B cell (primary cell): ENCODE measurements around the gene AEN. TPM values are rescaled to one million over a fixed set of nuclear protein-coding genes. Genes with fewer than 3 reads are reported as not detected.

ENCODE experiments used
- ATAC-seq: fragments of 200-7000 bp; cut with Tn5 transposase; one replicate; pipeline ENCODE4 v1.10.0; 2021; ENCODE audit warnings: low read depth, mild to moderate bottlenecking, moderate number of reproducible peaks, moderate library complexity
- CTCF ChIA-PET: fragments of 350-600 bp; sonication (Branson Sonifier 250); formaldehyde crosslinking; loops from one replicate; lab custom pipeline; 2021; ENCODE audit warnings: antibody characterized with exemption, inconsistent platforms; lab: Charles Lee
- POLR2A ChIA-PET: fragments of 350-600 bp; sonication (Branson Sonifier 250); formaldehyde crosslinking; loops from one replicate; lab custom pipeline; 2021; ENCODE audit warnings: antibody characterized with exemption; lab: Charles Lee
- DNase-seq: peaks from one replicate; pipeline ENCODE4 v3.0.0; 2013
- H2AFZ ChIP-seq: 2 replicates; pipeline ENCODE4 v1.6.1; 2012; ENCODE audit warnings: mild to moderate bottlenecking, low read depth, low read length; ENCODE audit not compliant: insufficient read depth, poor library complexity, severe bottlenecking
- H3K27ac ChIP-seq, 2 donors: 1 replicate in 1 of 2; 2 replicates in 1 of 2; pipeline ENCODE4 v1.5.1; 2012 to 2013; ENCODE audit warnings: low read length in 2 of 2, mild to moderate bottlenecking in 2 of 2, moderate library complexity in 1 of 2
- H3K27me3 ChIP-seq, 4 experiments: fragments of 200-600 bp in 1 of 4; sonication (generic) in 1 of 4; replicated peaks in 1 of 4; 1 replicate in 2 of 4; 2 replicates in 2 of 4; pipeline versions ENCODE4 v1.6.1 to v1.7.0; 2013 to 2016; ENCODE audit warnings: low read length in 3 of 4, mild to moderate bottlenecking in 2 of 4, mixed read lengths in 1 of 4, moderate library complexity in 1 of 4; ENCODE audit not compliant: insufficient read depth in 4 of 4, control insufficient read depth in 3 of 4; ENCODE audit errors: control extremely low read depth in 1 of 4
- H3K36me3 ChIP-seq, 2 experiments: replicated peaks in 1 of 2; 1 replicate in 1 of 2; 2 replicates in 1 of 2; pipeline versions ENCODE4 v1.6.1 to v1.7.1; 2013; ENCODE audit warnings: low read length in 1 of 2; ENCODE audit not compliant: insufficient read depth in 2 of 2, control insufficient read depth in 1 of 2; ENCODE audit errors: control extremely low read depth in 1 of 2, extremely low read depth in 1 of 2
- H3K4me1 ChIP-seq, 2 donors: fragments of 200-600 bp in 1 of 2; sonication (generic) in 1 of 2; 1 replicate in 1 of 2; 2 replicates in 1 of 2; pipeline versions ENCODE4 v1.5.1 to v1.6.1; 2013 to 2017; ENCODE audit warnings: low read length in 2 of 2; ENCODE audit not compliant: control insufficient read depth in 2 of 2, insufficient read depth in 2 of 2
- H3K4me2 ChIP-seq: replicated peaks from 2 replicates; pipeline ENCODE3; 2012; ENCODE audit warnings: mild to moderate bottlenecking, low read depth, low read length; ENCODE audit not compliant: poor library complexity, severe bottlenecking
- H3K4me3 ChIP-seq, 5 experiments: fragments of 200-600 bp in 1 of 5; sonication (generic) in 1 of 5; 1 replicate in 3 of 5; 2 replicates in 2 of 5; pipeline versions ENCODE4 v1.5.1 to v1.7.0; 2011 to 2016; ENCODE audit warnings: low read length in 4 of 5, mild to moderate bottlenecking in 4 of 5, low read depth in 2 of 5, control low read depth in 1 of 5, moderate library complexity in 1 of 5; ENCODE audit not compliant: insufficient read depth in 1 of 5; ENCODE audit errors: control extremely low read depth in 1 of 5, extremely low read depth in 1 of 5
- H3K79me2 ChIP-seq: fragments of 200-600 bp; sonication (generic); one replicate; pipeline ENCODE4 v1.6.0; 2016; ENCODE audit warnings: low read length; ENCODE audit not compliant: control insufficient read depth, insufficient read depth
- H3K9ac ChIP-seq: fragments of 200-600 bp; sonication (generic); 2 replicates; pipeline ENCODE4 v1.6.1; 2017; ENCODE audit warnings: mild to moderate bottlenecking, low read length, moderate library complexity
- H3K9me3 ChIP-seq, 3 donors: one replicate each; pipeline versions ENCODE4 v1.6.1 to v1.7.1; 2013; ENCODE audit warnings: low read length in 2 of 3; ENCODE audit not compliant: control insufficient read depth in 2 of 3, insufficient read depth in 1 of 3; ENCODE audit errors: control extremely low read depth in 1 of 3
- H4K20me1 ChIP-seq: 2 replicates; pipeline ENCODE4 v1.6.0; 2012; ENCODE audit warnings: mild to moderate bottlenecking, low read length; ENCODE audit not compliant: insufficient read depth, control insufficient read depth, poor library complexity, severe bottlenecking
- H3K27ac Mint-ChIP-seq: one replicate; pipeline ENCODE4 v1.8.0; 2021; ENCODE audit warnings: mixed read lengths
- H3K27me3 Mint-ChIP-seq: one replicate; pipeline ENCODE4 v1.8.0; 2021; ENCODE audit warnings: mixed read lengths
- H3K4me1 Mint-ChIP-seq: one replicate; pipeline ENCODE4 v1.8.0; 2021; ENCODE audit warnings: mixed read lengths
- H3K4me3 Mint-ChIP-seq: one replicate; pipeline ENCODE4 v1.8.0; 2021; ENCODE audit warnings: mixed read lengths
- H3K9me3 Mint-ChIP-seq: one replicate; pipeline ENCODE4 v1.8.0; 2022; ENCODE audit warnings: mixed read lengths; ENCODE audit not compliant: insufficient read depth
- CTCF ChIP-seq: fragments of 200-600 bp; IDR thresholded peaks from one replicate; pipeline ENCODE4 v1.8.0; 2022; ENCODE audit warnings: antibody characterized with exemption, mild to moderate bottlenecking
- EZH2 ChIP-seq: IDR thresholded peaks from 2 replicates; pipeline ENCODE4 v1.6.1; 2012; ENCODE audit warnings: borderline replicate concordance, low read depth, mild to moderate bottlenecking, moderate library complexity, low read length; ENCODE audit not compliant: insufficient read depth, poor library complexity, severe bottlenecking
- WGBS: methylation state at CpG from one replicate; pipeline ENCODE4 v1.1.5; 2013; ENCODE audit warnings: missing lambda C conversion rate; ENCODE audit not compliant: insufficient coverage; 5-methylcytosine and 5-hydroxymethylcytosine counted together
- intact Hi-C: fragments of 100-400 bp; cut with micrococcal nuclease; formaldehyde crosslinking; loops from one replicate; pipeline ENCODE4 v1.10.0; 2022
- polyA plus RNA-seq: library from polyadenylated mRNA; depleted of rRNA; stranded (reverse); fragments of >200 nt; gene quantifications from 2 replicates; pipeline ENCODE4 v1.2.3, GENCODE V29; 2012
- total RNA-seq, 2 donors: library from RNA; stranded (reverse); fragments of 120-200 nt in 1 of 2; gene quantifications; 1 replicate in 1 of 2; 2 replicates in 1 of 2; pipeline versions ENCODE4 v1.2.3 to v1.2.4, GENCODE V29; 2013 to 2022

AEN gene
- total and polyA plus RNA-seq, 2 donors (not counting 1 experiment from before 2014, with no cell fraction given), result 18.5 to 42.9 TPM

GRCh38 chr15:88574655-88575054 is 46.5 kb upstream of the AEN start:
- H3K27ac ChIP-seq, result no peak overlapping the region
- no peaks in the 10 kb centered on the region for H3K4me1 Mint-ChIP-seq
- ATAC-seq, result no peak
- no peak overlapping the region for H3K27ac Mint-ChIP-seq
- CTCF ChIA-PET, result no interaction called here
- no peak overlapping the region for H3K4me2 ChIP-seq
- POLR2A ChIA-PET, result no interaction called here
- intact Hi-C loops, result no loop called here
- DNase-seq, result no peak
- H4K20me1 ChIP-seq, result no peaks in the 10 kb centered on the region
- no peaks in the 10 kb centered on the region for H3K27me3 ChIP-seq
- H3K36me3 ChIP-seq, result no peaks in the 10 kb centered on the region
- no peak for TF ChIP-seq CTCF
- H3K79me2 ChIP-seq, result no peaks in the 10 kb centered on the region
- H3K4me1 ChIP-seq, result no peaks in the 10 kb centered on the region
- H3K27me3 Mint-ChIP-seq, result peaks cover 8% of the 10 kb centered on the region
- 72% methylated on average over 7 of the region's 7 CpGs for WGBS
- H3K9ac ChIP-seq, result no peak overlapping the region
- H2AFZ ChIP-seq, result no peak overlapping the region
- no peak overlapping the region for H3K4me3 Mint-ChIP-seq
- H3K9me3 ChIP-seq, result no peaks in the 10 kb centered on the region
- no peaks in the 10 kb centered on the region for H3K9me3 Mint-ChIP-seq
- H3K4me3 ChIP-seq, result no peak overlapping the region

GRCh38 chr15:88579322-88579721 is 41.8 kb upstream of the AEN start:
- Histone ChIP-seq H3K9ac (no peak overlapping the region), H3K27ac (no peak overlapping the region), H3K79me2 (no peaks in the 10 kb centered on the region), H3K4me3 (no peak overlapping the region), H3K4me2 (no peak overlapping the region), H3K9me3 (no peaks in the 10 kb centered on the region), H3K4me1 (no peaks in the 10 kb centered on the region), H4K20me1 (no peaks in the 10 kb centered on the region), H3K27me3 (no peaks in the 10 kb centered on the region), H3K36me3 (no peaks in the 10 kb centered on the region), H2AFZ (no peak overlapping the region)
- TF ChIP-seq CTCF (no peak), EZH2 (no peak)
- ATAC-seq (no peak), DNase-seq (no peak)
- Mint-ChIP-seq H3K9me3 (no peaks in the 10 kb centered on the region), H3K4me1 (no peaks in the 10 kb centered on the region), H3K27ac (no peak overlapping the region), H3K27me3 (peaks cover 4% of the 10 kb centered on the region), H3K4me3 (no peak overlapping the region)
- 100% methylated on average over 1 of the region's 3 CpGs for WGBS
- CTCF ChIA-PET, result no interaction called here
- POLR2A ChIA-PET, result no interaction called here
- intact Hi-C loops, result no loop called here
